Measurements from ENCODE around the gene ZNF420. TPM values are rescaled to one million over a fixed set of nuclear protein-coding genes. Genes with fewer than 3 reads are reported as not detected.

The ZNF420 gene
- total RNA-seq (2016; rRNA removed; fragmentation: Illumina TruSeq; extraction: Trizol): 6.6 and 11.1 TPM in 2 replicates
- total RNA-seq (2016; cell fraction: cytosol; rRNA removed; fragmentation: Illumina TruSeq; extraction: Trizol; ENCODE audit: low read depth): 3.0 and 3.8 TPM in 2 replicates
- 7.2 and 10.8 TPM in 2 replicates for total RNA-seq (2016; cell fraction: insoluble cytoplasmic fraction; rRNA removed; fragmentation: Illumina TruSeq; extraction: Trizol)
- 4.6 and 4.9 TPM in 2 replicates for total RNA-seq (2016; cell fraction: membrane; rRNA removed; fragmentation: Illumina TruSeq; extraction: Trizol)
- total RNA-seq (2016; cell fraction: nucleus; rRNA removed; fragmentation: Illumina TruSeq; extraction: Trizol): 6.0 and 6.7 TPM in 2 replicates
- polyA plus RNA-seq (2011; rRNA removed): 1.4 and 2.5 TPM in 2 replicates
- polyA plus RNA-seq (2011; cell fraction: cytosol; rRNA removed): 0.72 and 1.6 TPM in 2 replicates
- 0.40 and 1.8 TPM in 2 replicates for polyA plus RNA-seq (2011; cell fraction: nucleus; rRNA removed)
- 3.2 and 3.4 TPM in 2 replicates for polyA plus RNA-seq (2012)
- 0.36 and 1.2 TPM in 2 replicates for polyA plus RNA-seq (2016; cell fraction: cytosol; fragmentation: Illumina TruSeq; extraction: Trizol; ENCODE audit: low read depth)
- 6.1 and 6.3 TPM in 2 replicates for polyA plus RNA-seq (2016; cell fraction: insoluble cytoplasmic fraction; fragmentation: Illumina TruSeq; extraction: Trizol; ENCODE audit: low read depth)
- polyA plus RNA-seq (2016; cell fraction: membrane; fragmentation: Illumina TruSeq; extraction: Trizol; ENCODE audit: low read depth): 0.83 and 1.9 TPM in 2 replicates
- 3.7 and 3.9 TPM in 2 replicates for polyA plus RNA-seq (2016; cell fraction: nucleus; fragmentation: Illumina TruSeq; extraction: Trizol; ENCODE audit: insufficient read depth, low read depth)
- polyA minus RNA-seq (2011; rRNA and poly(A)+ RNA removed; ENCODE audit: low replicate concordance): 1.4 and 8.7 TPM in 2 replicates
- polyA minus RNA-seq (2011; cell fraction: cytosol; rRNA and poly(A)+ RNA removed): 1.6 and 4.6 TPM in 2 replicates
- polyA minus RNA-seq (2011; cell fraction: nucleus; rRNA and poly(A)+ RNA removed): 5.5 and 6.6 TPM in 2 replicates
- Bru-seq, nascent RNA: percentile 60 among the genes with signal in this experiment
- percentile 56 among the genes with signal in this experiment for BruChase-seq, experiment 1, labeled RNA remaining after a 6-hour chase
- percentile 59 among the genes with signal in this experiment for BruChase-seq, experiment 2, labeled RNA remaining after a 2-hour chase
- long read RNA-seq, experiment 1, partial matches to known transcripts: 0 of 6 reads
- long read RNA-seq, experiment 1, other reads (novel, unspliced or antisense): 2 of 6 reads
- long read RNA-seq, experiment 2, partial matches to known transcripts: 0 of 8 reads
- long read RNA-seq, experiment 2, other reads (novel, unspliced or antisense): 7 of 8 reads

DNA sequence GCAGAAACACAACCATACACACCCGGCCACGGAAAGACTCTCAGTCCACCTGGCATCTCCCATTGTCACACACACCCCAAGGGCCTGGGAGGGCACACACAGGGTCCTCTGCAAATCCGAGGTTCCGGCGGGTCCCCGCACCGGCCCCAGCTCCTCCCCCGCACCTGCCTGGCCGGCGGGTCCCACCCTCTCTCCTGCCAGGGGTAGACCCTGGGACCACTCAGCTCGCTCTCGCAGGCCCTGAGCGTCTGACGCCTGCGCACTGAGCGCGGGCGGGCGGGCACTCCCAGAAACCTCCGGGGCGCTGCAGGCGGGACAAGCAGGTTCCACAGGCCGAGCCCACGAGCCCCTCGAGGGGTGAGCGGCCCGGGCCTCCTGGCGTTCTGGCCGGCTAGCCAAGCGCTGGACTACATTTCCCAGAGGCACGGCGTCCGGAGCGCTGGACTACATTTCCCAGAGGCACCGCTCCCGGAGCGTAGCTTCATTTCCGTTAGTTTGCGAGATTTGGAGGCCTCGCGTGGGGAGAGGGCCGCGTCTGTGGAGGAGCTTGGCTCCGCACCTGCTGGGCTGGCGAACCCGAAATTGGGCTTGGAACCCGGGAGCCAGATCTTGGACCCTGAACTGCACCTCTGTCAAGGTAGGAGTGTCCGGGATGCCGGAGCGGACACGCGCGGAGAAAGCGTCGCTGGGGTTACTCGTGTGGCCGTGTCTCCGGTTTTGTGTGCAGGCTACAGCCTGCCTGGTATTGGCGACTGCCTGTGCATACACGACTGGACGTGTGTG, at the start of gene ZNF420:
ZNF420 (plus strand) TSS at position 500 of the 783 bp plus-strand sequence. CDS start 10,686 bp downstream, outside the sequence.
- CTCF ChIA-PET (ENCODE audit: low intra/inter-chr PET ratio, low total read pairs): no interaction called here
- peak within 1 kb of the TSS; percentile 81 for H3K9ac ChIP-seq (ENCODE audit: insufficient read depth, low read depth, low read length)
- in situ Hi-C loops (cut with HindIII; ENCODE audit: extremely low pct_ligation_motif_present, low pct_unique_long_range_greater_than_20kb): no loop called here
- TF ChIP-seq CEBPB (IDR thresholded peaks at IDR 0.05; ENCODE audit: borderline replicate concordance, low read depth, low read length) (no peak), KDM5A (IDR thresholded peaks at IDR 0.05; ENCODE audit: borderline replicate concordance, low read length) (peak; percentile 60; the same call in 1 of the 2 replicates), CREM (IDR thresholded peaks at IDR 0.05) (peak; percentile 99), CREM (CRISPR knock-in tag; IDR thresholded peaks at IDR 0.05) (no peak), ZFYVE20 (CRISPR knock-in tag; IDR thresholded peaks at IDR 0.05; ENCODE audit: borderline replicate concordance, low read depth) (no peak), ZNF354B (CRISPR knock-in tag; IDR thresholded peaks at IDR 0.05) (no peak), ZNF329 (CRISPR knock-in tag; IDR thresholded peaks at IDR 0.05; ENCODE audit: low read depth) (peak; percentile 71), ARNT2 (CRISPR knock-in tag; IDR thresholded peaks at IDR 0.05; ENCODE audit: low read depth) (peak; percentile 68; the same call in 1 of the 2 replicates), ZNF431 (CRISPR knock-in tag; IDR thresholded peaks at IDR 0.05; ENCODE audit: borderline replicate concordance, low read depth) (peak; percentile 76; the same call in 1 of the 2 replicates), IKZF1 (IDR thresholded peaks at IDR 0.05) (no peak), ZNF777 (CRISPR knock-in tag; IDR thresholded peaks at IDR 0.05) (0 out of 2 replicates have a peak, but pooled peaks have one; percentile 61), SMAD3 (CRISPR knock-in tag; IDR thresholded peaks at IDR 0.05) (peak; percentile 85; the same call in 1 of the 2 replicates), NFE2 (CRISPR knock-in tag; IDR thresholded peaks at IDR 0.05) (no peak)
- TF ChIP-seq, protein P1, sequence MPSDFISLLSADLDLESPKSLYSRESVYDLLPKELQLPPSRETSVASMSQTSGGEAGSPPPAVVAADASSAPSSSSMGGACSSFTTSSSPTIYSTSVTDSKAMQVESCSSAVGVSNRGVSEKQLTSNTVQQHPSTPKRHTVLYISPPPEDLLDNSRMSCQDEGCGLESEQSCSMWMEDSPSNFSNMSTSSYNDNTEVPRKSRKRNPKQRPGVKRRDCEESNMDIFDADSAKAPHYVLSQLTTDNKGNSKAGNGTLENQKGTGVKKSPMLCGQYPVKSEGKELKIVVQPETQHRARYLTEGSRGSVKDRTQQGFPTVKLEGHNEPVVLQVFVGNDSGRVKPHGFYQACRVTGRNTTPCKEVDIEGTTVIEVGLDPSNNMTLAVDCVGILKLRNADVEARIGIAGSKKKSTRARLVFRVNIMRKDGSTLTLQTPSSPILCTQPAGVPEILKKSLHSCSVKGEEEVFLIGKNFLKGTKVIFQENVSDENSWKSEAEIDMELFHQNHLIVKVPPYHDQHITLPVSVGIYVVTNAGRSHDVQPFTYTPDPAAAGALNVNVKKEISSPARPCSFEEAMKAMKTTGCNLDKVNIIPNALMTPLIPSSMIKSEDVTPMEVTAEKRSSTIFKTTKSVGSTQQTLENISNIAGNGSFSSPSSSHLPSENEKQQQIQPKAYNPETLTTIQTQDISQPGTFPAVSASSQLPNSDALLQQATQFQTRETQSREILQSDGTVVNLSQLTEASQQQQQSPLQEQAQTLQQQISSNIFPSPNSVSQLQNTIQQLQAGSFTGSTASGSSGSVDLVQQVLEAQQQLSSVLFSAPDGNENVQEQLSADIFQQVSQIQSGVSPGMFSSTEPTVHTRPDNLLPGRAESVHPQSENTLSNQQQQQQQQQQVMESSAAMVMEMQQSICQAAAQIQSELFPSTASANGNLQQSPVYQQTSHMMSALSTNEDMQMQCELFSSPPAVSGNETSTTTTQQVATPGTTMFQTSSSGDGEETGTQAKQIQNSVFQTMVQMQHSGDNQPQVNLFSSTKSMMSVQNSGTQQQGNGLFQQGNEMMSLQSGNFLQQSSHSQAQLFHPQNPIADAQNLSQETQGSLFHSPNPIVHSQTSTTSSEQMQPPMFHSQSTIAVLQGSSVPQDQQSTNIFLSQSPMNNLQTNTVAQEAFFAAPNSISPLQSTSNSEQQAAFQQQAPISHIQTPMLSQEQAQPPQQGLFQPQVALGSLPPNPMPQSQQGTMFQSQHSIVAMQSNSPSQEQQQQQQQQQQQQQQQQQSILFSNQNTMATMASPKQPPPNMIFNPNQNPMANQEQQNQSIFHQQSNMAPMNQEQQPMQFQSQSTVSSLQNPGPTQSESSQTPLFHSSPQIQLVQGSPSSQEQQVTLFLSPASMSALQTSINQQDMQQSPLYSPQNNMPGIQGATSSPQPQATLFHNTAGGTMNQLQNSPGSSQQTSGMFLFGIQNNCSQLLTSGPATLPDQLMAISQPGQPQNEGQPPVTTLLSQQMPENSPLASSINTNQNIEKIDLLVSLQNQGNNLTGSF (CRISPR knock-in tag; IDR thresholded peaks at IDR 0.05): peak; percentile 16; the same call in 1 of the 2 replicates

More for the DNA sequence above, at the start of gene ZNF420:
- 0% methylated on average over 9 of the region's 61 CpGs for WGBS (ENCODE audit: low lambda C conversion rate)
- peak within 1 kb of the TSS; percentile 84 to 91 (median 87) for H3K4me3 ChIP-seq (replicated peaks in 1 of 3; ENCODE audit: insufficient read depth in 1 of 3, low read depth in 2 of 3, low read length in 3 of 3)
- H3K4me1 ChIP-seq (ENCODE audit: insufficient read depth, low read length): peaks cover 14% of the 10 kb centered on the region
- peak; percentile 92 for DNase-seq (ENCODE audit: low spot score)
- H3K9me3 ChIP-seq (ENCODE audit: low read length): peaks cover 30% of the 10 kb centered on the region
- H3K27me3 ChIP-seq (ENCODE audit: control insufficient read depth in 1 of 2, insufficient read depth in 2 of 2, low read length in 2 of 2): no peaks in the 10 kb centered on the region; a peak in 1 of 5 replicates
- ATAC-seq: peak; percentile 99
- H3K27ac ChIP-seq (ENCODE audit: extremely low read length, insufficient read depth, low read length): peak within 1 kb of the TSS; percentile 69
- H3K4me2 ChIP-seq (ENCODE audit: low read depth, low read length): peak within 1 kb of the TSS; percentile 83
- H3K36me3 ChIP-seq (replicated peaks in 1 of 2; ENCODE audit: control insufficient read depth in 1 of 2, insufficient read depth in 2 of 2, low read length in 2 of 2): no peaks in the 10 kb centered on the region
- no peaks in the 10 kb centered on the region for H4K20me1 ChIP-seq (ENCODE audit: insufficient read depth, low read length)
- intact Hi-C loops (cut with micrococcal nuclease; ENCODE audit: unreplicated experiment): loop anchor here (1.0 to 5.0 kb wide), 4 partner anchors 94 to 866 kb away; partner anchors contain the start of genes ZNF383, ZNF565, ZNF568 and ZNF585A
- H3K79me2 ChIP-seq (ENCODE audit: insufficient read depth, low read length): peaks cover 8% of the 10 kb centered on the region
- POLR2A ChIA-PET: interaction anchor here (0.7 to 1.8 kb wide), 13 partner anchors 23 to 864 kb away, joined by 3 to 17 read pairs (median 4); partner anchors contain the start of genes ZNF146, ZNF345, ZNF383 and ZNF527
- peak within 1 kb of the TSS; percentile 92 for H2AFZ ChIP-seq (ENCODE audit: low read length)
- FAIRE-seq: peak; percentile 73
- BruUV-seq (replicated peaks): no TSS peak

Data from HepG2 (cell line).